ENCODE measurements around the gene SAYSD1.

The SAYSD1 gene

DNA sequence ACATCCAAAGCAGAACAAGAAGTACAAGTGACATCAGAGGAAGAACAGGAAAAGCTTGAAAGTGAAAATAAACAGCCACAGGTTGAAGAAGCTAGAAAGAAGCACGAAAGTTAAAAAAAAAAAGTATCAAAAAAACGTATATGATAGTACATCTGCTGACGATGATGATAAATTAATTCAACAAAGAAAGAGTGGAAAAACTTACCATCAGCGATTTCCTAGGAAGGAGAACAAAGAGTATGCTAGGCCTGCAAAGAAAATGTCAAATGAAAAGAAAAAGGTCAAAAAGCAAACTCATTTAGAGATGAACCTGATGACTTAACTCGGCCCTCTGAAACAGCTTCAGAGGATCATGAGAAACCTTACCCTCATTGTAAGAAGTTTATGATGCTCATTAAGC is 3.7 kb downstream of the SAYSD1 start:
- H3K79me2 ChIP-seq (ENCODE audit: low read length), result no peaks in the 10 kb centered on the region
- no peaks in the 10 kb centered on the region for H3K9me3 ChIP-seq (replicated peaks; ENCODE audit: insufficient read depth, low read length)
- H2AFZ ChIP-seq (ENCODE audit: low read length), result no peak overlapping the region
- peak overlapping the region; percentile 11; the same call in 1 of the 2 replicates for H3K4me2 ChIP-seq (ENCODE audit: low read depth, low read length)
- H3K27ac ChIP-seq (ENCODE audit: low read length), result no peak overlapping the region
- no peaks in the 10 kb centered on the region for H4K20me1 ChIP-seq (ENCODE audit: insufficient read depth, low read length)
- no peak for DNase-seq
- H3K27me3 ChIP-seq (replicated peaks; ENCODE audit: insufficient read depth, low read length), result no peaks in the 10 kb centered on the region
- peaks cover 2% of the 10 kb centered on the region; the same call in 1 of the 2 replicates for H3F3A ChIP-seq (ENCODE audit: insufficient read depth, low read length)
- H3K4me3 ChIP-seq (ENCODE audit: low read length), result no peak overlapping the region
- TF ChIP-seq EZH2 (optimal IDR thresholded peaks at IDR 0.05; ENCODE audit: low read depth, low read length) (no peak), EZH2phosphoT487 (IDR thresholded peaks at IDR 0.05; ENCODE audit: low read length) (no peak)
- TF ChIP-seq, protein P1, sequence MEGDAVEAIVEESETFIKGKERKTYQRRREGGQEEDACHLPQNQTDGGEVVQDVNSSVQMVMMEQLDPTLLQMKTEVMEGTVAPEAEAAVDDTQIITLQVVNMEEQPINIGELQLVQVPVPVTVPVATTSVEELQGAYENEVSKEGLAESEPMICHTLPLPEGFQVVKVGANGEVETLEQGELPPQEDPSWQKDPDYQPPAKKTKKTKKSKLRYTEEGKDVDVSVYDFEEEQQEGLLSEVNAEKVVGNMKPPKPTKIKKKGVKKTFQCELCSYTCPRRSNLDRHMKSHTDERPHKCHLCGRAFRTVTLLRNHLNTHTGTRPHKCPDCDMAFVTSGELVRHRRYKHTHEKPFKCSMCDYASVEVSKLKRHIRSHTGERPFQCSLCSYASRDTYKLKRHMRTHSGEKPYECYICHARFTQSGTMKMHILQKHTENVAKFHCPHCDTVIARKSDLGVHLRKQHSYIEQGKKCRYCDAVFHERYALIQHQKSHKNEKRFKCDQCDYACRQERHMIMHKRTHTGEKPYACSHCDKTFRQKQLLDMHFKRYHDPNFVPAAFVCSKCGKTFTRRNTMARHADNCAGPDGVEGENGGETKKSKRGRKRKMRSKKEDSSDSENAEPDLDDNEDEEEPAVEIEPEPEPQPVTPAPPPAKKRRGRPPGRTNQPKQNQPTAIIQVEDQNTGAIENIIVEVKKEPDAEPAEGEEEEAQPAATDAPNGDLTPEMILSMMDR (IDR thresholded peaks at IDR 0.05; ENCODE audit: low read length), result no peak
- H3K36me3 ChIP-seq (replicated peaks; ENCODE audit: insufficient read depth, low read length), result no peaks in the 10 kb centered on the region
- peaks cover 4% of the 10 kb centered on the region; the same call in 1 of the 2 replicates for H3K4me1 ChIP-seq (ENCODE audit: low read length)
- no peaks in the 10 kb centered on the region for H3K9me2 ChIP-seq (replicated peaks; ENCODE audit: insufficient read depth, low read length)
- no peak overlapping the region for H3K9ac ChIP-seq (ENCODE audit: low read length)

DNA sequence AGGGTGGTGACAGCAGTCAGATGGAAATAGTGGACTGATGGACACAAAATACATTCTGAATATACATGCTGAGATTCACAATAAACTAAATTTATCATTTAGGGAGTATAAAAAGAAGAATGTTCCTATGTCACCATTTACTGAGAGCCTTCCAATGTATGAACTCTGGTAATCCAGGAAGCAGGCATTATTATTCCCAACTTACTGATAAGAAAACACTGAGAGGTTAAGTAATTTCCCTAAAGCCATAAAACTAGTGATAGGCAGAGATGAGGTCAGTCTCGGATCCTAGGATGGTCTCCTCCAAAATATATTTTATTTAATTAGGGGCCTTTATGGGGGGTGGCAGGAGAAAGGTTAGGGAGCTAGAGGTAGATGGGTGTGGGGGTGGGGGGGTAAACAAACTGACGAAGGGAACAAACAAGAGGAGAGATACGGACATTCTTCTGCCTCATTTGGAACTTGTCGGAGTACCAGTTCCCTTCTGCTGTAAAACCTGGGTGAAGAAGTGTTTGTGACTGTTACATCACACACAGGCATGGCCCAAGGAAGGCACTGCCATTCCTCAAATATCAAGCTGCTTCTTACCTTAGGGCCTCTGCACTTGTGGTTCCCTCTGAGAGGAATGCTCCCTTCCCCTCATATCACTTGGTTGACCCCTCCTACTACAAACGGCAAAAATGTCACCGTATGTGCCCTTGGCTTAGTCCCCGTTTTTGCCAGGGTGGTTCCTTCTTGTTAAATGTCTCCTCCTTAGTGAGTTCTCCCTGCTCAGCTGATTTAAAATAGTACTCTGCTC is 6.7 kb downstream of the SAYSD1 start:
- TF ChIP-seq EZH2phosphoT487 (IDR thresholded peaks at IDR 0.05; ENCODE audit: low read length) (no peak), EZH2 (optimal IDR thresholded peaks at IDR 0.05; ENCODE audit: low read depth, low read length) (no peak)
- TF ChIP-seq, protein P1 (IDR thresholded peaks at IDR 0.05; ENCODE audit: low read length), result no peak
- Histone ChIP-seq H3K4me3 (ENCODE audit: low read length) (no peak overlapping the region), H2AFZ (ENCODE audit: low read length) (no peak overlapping the region), H3K79me2 (ENCODE audit: low read length) (no peaks in the 10 kb centered on the region), H3K9me2 (replicated peaks; ENCODE audit: insufficient read depth, low read length) (no peaks in the 10 kb centered on the region), H3K9me3 (replicated peaks; ENCODE audit: insufficient read depth, low read length) (no peaks in the 10 kb centered on the region), H3K27me3 (replicated peaks; ENCODE audit: insufficient read depth, low read length) (no peaks in the 10 kb centered on the region), H3K36me3 (replicated peaks; ENCODE audit: insufficient read depth, low read length) (no peaks in the 10 kb centered on the region), H3K27ac (ENCODE audit: low read length) (no peak overlapping the region), H3K4me1 (ENCODE audit: low read length) (no peaks in the 10 kb centered on the region), H3K9ac (ENCODE audit: low read length) (no peak overlapping the region), H3K4me2 (ENCODE audit: low read depth, low read length) (no peak overlapping the region), H3F3A (ENCODE audit: insufficient read depth, low read length) (no peaks in the 10 kb centered on the region), H4K20me1 (ENCODE audit: insufficient read depth, low read length) (no peaks in the 10 kb centered on the region)
- DNase-seq, result no peak

DNA sequence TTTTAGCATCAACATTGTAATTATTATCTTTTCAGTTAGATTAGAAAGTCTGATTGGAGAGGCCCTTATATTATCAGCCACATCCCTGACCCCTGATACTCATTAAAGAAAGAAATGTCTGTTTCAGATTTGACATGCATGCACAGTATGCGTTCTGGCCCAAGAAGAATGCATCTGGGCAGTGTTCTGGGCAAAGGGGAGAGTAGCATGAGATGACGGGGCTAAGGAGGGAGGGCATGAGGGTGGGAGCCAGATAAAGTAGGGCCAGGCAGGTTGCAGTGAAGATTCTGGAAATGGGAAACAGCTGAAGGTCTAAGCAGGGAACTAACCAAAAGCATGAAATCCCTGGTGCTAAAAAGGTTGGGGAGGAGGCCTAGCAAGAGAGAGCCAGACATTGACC is 7.3 kb downstream of the SAYSD1 start:
- H3K9me3 ChIP-seq (replicated peaks; ENCODE audit: insufficient read depth, low read length), result no peaks in the 10 kb centered on the region
- DNase-seq, result no peak
- TF ChIP-seq EZH2 (optimal IDR thresholded peaks at IDR 0.05; ENCODE audit: low read depth, low read length) (no peak), EZH2phosphoT487 (IDR thresholded peaks at IDR 0.05; ENCODE audit: low read length) (no peak)
- TF ChIP-seq, protein P1 (IDR thresholded peaks at IDR 0.05; ENCODE audit: low read length), result no peak
- no peaks in the 10 kb centered on the region for H4K20me1 ChIP-seq (ENCODE audit: insufficient read depth, low read length)
- H3K4me3 ChIP-seq (ENCODE audit: low read length), result no peak overlapping the region
- no peaks in the 10 kb centered on the region for H3F3A ChIP-seq (ENCODE audit: insufficient read depth, low read length)
- no peaks in the 10 kb centered on the region for H3K36me3 ChIP-seq (replicated peaks; ENCODE audit: insufficient read depth, low read length)
- no peaks in the 10 kb centered on the region for H3K4me1 ChIP-seq (ENCODE audit: low read length)
- H3K4me2 ChIP-seq (ENCODE audit: low read depth, low read length), result no peak overlapping the region
- H3K27me3 ChIP-seq (replicated peaks; ENCODE audit: insufficient read depth, low read length), result no peaks in the 10 kb centered on the region
- H3K79me2 ChIP-seq (ENCODE audit: low read length), result no peaks in the 10 kb centered on the region
- no peak overlapping the region for H3K9ac ChIP-seq (ENCODE audit: low read length)
- no peak overlapping the region for H2AFZ ChIP-seq (ENCODE audit: low read length)
- no peak overlapping the region for H3K27ac ChIP-seq (ENCODE audit: low read length)
- H3K9me2 ChIP-seq (replicated peaks; ENCODE audit: insufficient read depth, low read length), result no peaks in the 10 kb centered on the region
